ENCODE data around the gene EHBP1.

The EHBP1 gene

GRCh38 chr2:62873603-62874002 is 168.1 kb downstream of the EHBP1 start:
- no peak overlapping the region for H3K4me3 ChIP-seq (ENCODE audit: low read depth, low read length)
- DNase-seq (ENCODE audit: low read depth, low spot score) = no peak
- POLR2A ChIA-PET = no interaction called here
- CTCF ChIA-PET = no interaction called here
- no peak for TF ChIP-seq CTCF (IDR thresholded peaks at IDR 0.05; ENCODE audit: insufficient read depth, low read length, missing control alignments)

- CTCF ChIA-PET = no interaction called here
- no peak for DNase-seq (ENCODE audit: low read depth, low spot score)
- TF ChIP-seq CTCF (IDR thresholded peaks at IDR 0.05; ENCODE audit: insufficient read depth, low read length, missing control alignments) = no peak
Measured at GRCh38 chr2:62874881-62875383, 169.4 kb downstream of the EHBP1 start.

GRCh38 chr2:62881162-62881795 is 175.8 kb downstream of the EHBP1 start:
- ChIA-PET POLR2A (no interaction called here), CTCF (no interaction called here)
- TF ChIP-seq CTCF (IDR thresholded peaks at IDR 0.05; ENCODE audit: insufficient read depth, low read length, missing control alignments) = no peak
- DNase-seq (ENCODE audit: low read depth, low spot score) = no peak
- no peak overlapping the region for H3K4me3 ChIP-seq (ENCODE audit: low read depth, low read length)

More at GRCh38 chr2:62874881-62875383, 169.4 kb downstream of the EHBP1 start:
- POLR2A ChIA-PET = no interaction called here
- H3K4me3 ChIP-seq (ENCODE audit: low read depth, low read length) = no peak overlapping the region

- no peak for TF ChIP-seq CTCF (IDR thresholded peaks at IDR 0.05; ENCODE audit: insufficient read depth, low read length, missing control alignments)
- ChIA-PET CTCF (no interaction called here), POLR2A (no interaction called here)
- H3K4me3 ChIP-seq (ENCODE audit: low read depth, low read length) = no peak overlapping the region
- no peak for DNase-seq (ENCODE audit: low read depth, low spot score)
Measured at GRCh38 chr2:62883629-62884028, 178.1 kb downstream of the EHBP1 start.

GRCh38 chr2:62884086-62884485 is 178.6 kb downstream of the EHBP1 start:
- DNase-seq (ENCODE audit: low read depth, low spot score) = no peak
- CTCF ChIA-PET = no interaction called here
- POLR2A ChIA-PET = no interaction called here
- TF ChIP-seq CTCF (IDR thresholded peaks at IDR 0.05; ENCODE audit: insufficient read depth, low read length, missing control alignments) = no peak
- no peak overlapping the region for H3K4me3 ChIP-seq (ENCODE audit: low read depth, low read length)

GRCh38 chr2:62884514-62884913 is 179.0 kb downstream of the EHBP1 start:
- no peak overlapping the region for H3K4me3 ChIP-seq (ENCODE audit: low read depth, low read length)
- CTCF ChIA-PET = no interaction called here
- DNase-seq (ENCODE audit: low read depth, low spot score) = no peak
- no peak for TF ChIP-seq CTCF (IDR thresholded peaks at IDR 0.05; ENCODE audit: insufficient read depth, low read length, missing control alignments)
- POLR2A ChIA-PET = no interaction called here

Measured in AG04449 (cell line).